GM10248 (cell line): ENCODE measurements around the gene PCNX1.

Experiments used
- CTCF ChIA-PET: fragments of 300-600 bp; sonication (Branson Sonifier 250); formaldehyde crosslinking; extraction: SDS; loops from one replicate; lab custom pipeline; 2021; ENCODE audit warnings: antibody characterized with exemption; lab: Yijun Ruan, JAX
- POLR2A ChIA-PET: fragments of 350-650 bp; sonication (Branson Sonifier 250); formaldehyde crosslinking; extraction: SDS; loops from one replicate; lab custom pipeline; 2020; ENCODE audit warnings: antibody characterized with exemption; lab: Yijun Ruan, JAX
- DNase-seq: peaks from one replicate; pipeline ENCODE4 v3.0.0; 2012; ENCODE audit errors: extremely low spot score
- CTCF ChIP-seq: IDR thresholded peaks from 2 replicates; pipeline ENCODE4 v1.5.1; 2012; ENCODE audit warnings: mild to moderate bottlenecking, low read depth; ENCODE audit errors: extremely low read depth, missing control alignments, control extremely low read depth

The PCNX1 gene

GRCh38 chr14:70884595-70885342, 22.5 kb upstream of the PCNX1 start:
- POLR2A ChIA-PET = interaction anchor here (1.4 kb wide), 1 partner anchor 46 kb away, joined by 3 read pairs; no protein-coding TSS in a partner anchor
- TF ChIP-seq CTCF = no peak
- CTCF ChIA-PET = interaction anchor here (0.9 to 8.8 kb wide), 6 partner anchors 12 to 94 kb away, joined by 3 to 103 read pairs (median 4); partner anchors contain the start of gene PCNX1
- no peak for DNase-seq

- DNase-seq = no peak
- ChIA-PET POLR2A (interaction anchor here (1.4 kb wide), 1 partner anchor 45 kb away, joined by 3 read pairs; no protein-coding TSS in a partner anchor), CTCF (interaction anchor here (1.1 to 8.8 kb wide), 8 partner anchors 13 to 93 kb away, joined by 3 to 103 read pairs (median 4); partner anchors contain the start of gene PCNX1)
- TF ChIP-seq CTCF = no peak
Observed at GRCh38 chr14:70885343-70886022, 21.8 kb upstream of the PCNX1 start.

- TF ChIP-seq CTCF = no peak
- DNase-seq = no peak
- POLR2A ChIA-PET = interaction anchor here (1.5 kb wide), 1 partner anchor 21 kb away, joined by 5 read pairs; the partner anchor contains the start of gene PCNX1
Observed at GRCh38 chr14:70886421-70887206, 20.6 kb upstream of the PCNX1 start.

GRCh38 chr14:70887207-70887681, 20.0 kb upstream of the PCNX1 start:
- DNase-seq = no peak
- no peak for TF ChIP-seq CTCF
- POLR2A ChIA-PET = interaction anchor here (1.5 kb wide), 1 partner anchor 20 kb away, joined by 5 read pairs; the partner anchor contains the start of gene PCNX1
- CTCF ChIA-PET = interaction anchor here (0.9 to 8.8 kb wide), 6 partner anchors 11 to 85 kb away, joined by 3 to 103 read pairs (median 6); partner anchors contain the start of gene PCNX1

More at GRCh38 chr14:70886421-70887206, 20.6 kb upstream of the PCNX1 start:
- CTCF ChIA-PET = interaction anchor here (0.9 to 8.8 kb wide), 9 partner anchors 12 to 85 kb away, joined by 3 to 103 read pairs (median 4); partner anchors contain the start of gene PCNX1

- CTCF ChIA-PET = interaction anchor here (0.9 to 8.8 kb wide), 7 partner anchors 10 to 84 kb away, joined by 3 to 103 read pairs (median 5); partner anchors contain the start of gene PCNX1
- POLR2A ChIA-PET = interaction anchor here (1.5 kb wide), 1 partner anchor 20 kb away, joined by 5 read pairs; the partner anchor contains the start of gene PCNX1
- DNase-seq = no peak
- no peak for TF ChIP-seq CTCF
Observed at GRCh38 chr14:70887737-70888499, 19.3 kb upstream of the PCNX1 start.
